ENCODE measurements around the gene LIFR. TPM values are rescaled to one million over a fixed set of nuclear protein-coding genes. Genes with fewer than 3 reads are reported as not detected.

Gene LIFR
- total RNA-seq, 1 donor from 2014 or later: 33.4 TPM

DNA sequence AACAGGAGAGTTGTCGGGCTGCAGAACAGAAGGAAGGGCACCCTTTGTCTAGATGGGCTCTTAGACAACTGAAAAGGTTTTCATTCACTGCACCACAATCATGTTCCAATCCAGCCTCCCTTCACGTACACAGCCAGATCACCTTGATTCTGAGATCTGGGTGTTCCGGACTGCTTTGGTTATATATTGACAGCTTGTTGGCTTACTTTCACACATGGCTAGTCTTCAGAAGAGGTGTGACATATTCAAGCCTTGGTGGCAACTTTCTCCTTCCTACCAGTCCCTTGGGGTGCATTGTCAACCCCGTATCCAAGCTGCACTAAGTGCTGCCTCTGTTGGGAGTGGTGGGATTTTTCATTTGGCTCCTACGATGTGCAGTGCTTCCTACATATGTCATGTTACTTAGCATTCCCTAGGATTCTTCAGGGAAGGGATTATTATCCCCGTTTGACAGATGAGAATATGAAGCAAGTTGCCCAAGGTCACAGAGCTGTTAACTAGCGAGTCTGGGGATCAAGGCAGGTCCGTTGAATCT, 100.6 kb downstream of the LIFR start:
- Mint-ChIP-seq H3K27ac (no peak overlapping the region), H3K4me3 (ENCODE audit: low read depth) (no peak overlapping the region), H3K27me3 (peaks cover 3% of the 10 kb centered on the region), H3K9me3 (ENCODE audit: low read depth) (no peaks in the 10 kb centered on the region), H3K4me1 (ENCODE audit: low read depth) (no peaks in the 10 kb centered on the region), H3K36me3 (ENCODE audit: insufficient read depth) (no peaks in the 10 kb centered on the region)
- TF ChIP-seq CTCF (IDR thresholded peaks at IDR 0.05; ENCODE audit: unreplicated experiment): no peak
- no peak for DNase-seq (ENCODE audit: low spot score, unreplicated experiment)

DNA sequence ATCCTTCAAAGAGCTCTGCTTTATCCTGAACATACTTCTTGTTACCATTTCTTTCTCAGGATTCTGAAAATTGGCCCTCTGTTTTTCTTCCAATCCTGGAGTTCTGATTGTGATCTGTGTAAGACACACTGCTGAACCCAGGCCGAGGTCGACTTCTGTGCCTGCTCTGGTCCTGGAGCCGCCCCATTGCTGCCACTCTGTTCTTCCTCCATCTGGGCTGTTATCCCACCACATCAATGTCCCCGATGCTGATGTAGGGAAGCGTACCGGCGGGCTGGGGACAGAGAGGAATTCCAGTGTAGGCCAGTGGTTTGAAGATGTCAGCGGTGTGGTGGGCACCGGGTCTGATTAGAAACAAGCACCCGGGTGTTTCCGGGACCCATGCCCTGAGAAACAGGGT, 102.5 kb downstream of the LIFR start:
- no peak for DNase-seq (ENCODE audit: low spot score, unreplicated experiment)
- H3K4me1 Mint-ChIP-seq (ENCODE audit: low read depth): no peaks in the 10 kb centered on the region
- H3K36me3 Mint-ChIP-seq (ENCODE audit: insufficient read depth): no peaks in the 10 kb centered on the region
- no peaks in the 10 kb centered on the region for H3K9me3 Mint-ChIP-seq (ENCODE audit: low read depth)
- TF ChIP-seq CTCF (IDR thresholded peaks at IDR 0.05; ENCODE audit: unreplicated experiment): no peak
- H3K27ac Mint-ChIP-seq: no peak overlapping the region
- peaks cover 3% of the 10 kb centered on the region for H3K27me3 Mint-ChIP-seq
- no peak overlapping the region for H3K4me3 Mint-ChIP-seq (ENCODE audit: low read depth)

GRCh38 chr5:38453506-38453905, 102.9 kb downstream of the LIFR start:
- no peak overlapping the region for H3K4me3 Mint-ChIP-seq (ENCODE audit: low read depth)
- no peak for TF ChIP-seq CTCF (IDR thresholded peaks at IDR 0.05; ENCODE audit: unreplicated experiment)
- H3K27ac Mint-ChIP-seq: no peak overlapping the region
- peaks cover 3% of the 10 kb centered on the region for H3K27me3 Mint-ChIP-seq
- H3K4me1 Mint-ChIP-seq (ENCODE audit: low read depth): no peaks in the 10 kb centered on the region
- no peaks in the 10 kb centered on the region for H3K36me3 Mint-ChIP-seq (ENCODE audit: insufficient read depth)
- DNase-seq (ENCODE audit: low spot score, unreplicated experiment): no peak
- H3K9me3 Mint-ChIP-seq (ENCODE audit: low read depth): no peaks in the 10 kb centered on the region

DNA sequence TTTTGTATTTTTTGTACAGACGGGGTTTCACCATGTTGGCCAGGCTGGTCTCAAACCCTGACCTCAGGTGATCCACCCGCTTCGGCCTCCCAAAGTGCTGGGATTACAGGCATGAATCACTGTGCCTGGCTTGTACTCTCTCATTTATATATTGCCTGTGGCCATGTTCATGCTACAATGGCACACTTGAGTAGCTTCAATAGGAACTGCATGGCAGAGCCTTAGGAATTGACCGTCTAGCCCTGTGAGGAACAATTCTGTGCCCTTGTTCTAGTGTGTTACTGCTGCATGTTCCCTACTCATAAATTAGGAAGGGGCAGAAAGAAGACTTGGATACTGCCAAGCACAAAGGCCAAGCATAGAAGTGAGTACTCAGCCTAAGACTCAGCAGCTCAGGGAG, 104.2 kb downstream of the LIFR start:
- TF ChIP-seq CTCF (IDR thresholded peaks at IDR 0.05; ENCODE audit: unreplicated experiment): no peak
- Mint-ChIP-seq H3K4me1 (ENCODE audit: low read depth) (peaks cover 1% of the 10 kb centered on the region), H3K27me3 (peaks cover 3% of the 10 kb centered on the region), H3K9me3 (ENCODE audit: low read depth) (no peaks in the 10 kb centered on the region), H3K27ac (no peak overlapping the region), H3K4me3 (ENCODE audit: low read depth) (no peak overlapping the region), H3K36me3 (ENCODE audit: insufficient read depth) (no peaks in the 10 kb centered on the region)
- DNase-seq (ENCODE audit: low spot score, unreplicated experiment): no peak

DNA sequence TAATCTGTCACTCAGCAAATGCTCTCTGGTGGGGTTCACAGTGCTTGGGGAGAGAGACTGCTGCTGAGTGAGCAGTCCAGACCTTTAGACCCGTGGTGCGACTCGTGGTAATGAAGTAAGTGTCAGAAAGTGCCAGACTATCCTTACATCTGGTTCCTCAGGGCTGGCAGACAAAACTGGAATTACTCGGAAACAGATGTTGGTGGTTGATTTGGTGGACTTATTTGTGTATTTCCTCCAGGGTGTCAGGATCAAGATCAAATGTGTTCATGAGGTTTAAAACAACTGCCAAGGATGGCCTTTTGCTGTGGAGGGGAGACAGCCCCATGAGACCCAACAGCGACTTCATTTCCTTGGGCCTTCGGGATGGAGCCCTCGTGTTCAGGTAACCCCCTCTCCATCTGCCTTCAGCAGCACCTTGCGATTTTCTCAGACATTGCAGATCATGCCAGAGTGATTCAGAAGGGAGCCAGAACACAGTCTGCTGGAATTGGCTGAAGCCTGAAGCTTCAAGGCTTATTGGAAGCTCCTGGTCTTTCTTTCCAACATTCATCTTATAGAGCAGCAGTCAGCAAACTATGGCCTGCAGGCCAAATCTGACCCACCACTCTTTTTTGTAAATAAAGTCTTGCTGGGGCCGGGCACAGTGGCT, 105.2 kb downstream of the LIFR start:
- no peaks in the 10 kb centered on the region for H3K36me3 Mint-ChIP-seq (ENCODE audit: insufficient read depth)
- peaks cover 10% of the 10 kb centered on the region for H3K27me3 Mint-ChIP-seq
- TF ChIP-seq CTCF (IDR thresholded peaks at IDR 0.05; ENCODE audit: unreplicated experiment): no peak
- no peaks in the 10 kb centered on the region for H3K9me3 Mint-ChIP-seq (ENCODE audit: low read depth)
- peaks cover 1% of the 10 kb centered on the region for H3K4me1 Mint-ChIP-seq (ENCODE audit: low read depth)
- no peak overlapping the region for H3K4me3 Mint-ChIP-seq (ENCODE audit: low read depth)
- no peak overlapping the region for H3K27ac Mint-ChIP-seq
- no peak for DNase-seq (ENCODE audit: low spot score, unreplicated experiment)
